D721Med (cell line): ENCODE data around the gene APOBEC4.
A peak's percentile ranks its signal among the peaks of the same experiment; 100 is the strongest.

Experiments used
- DNase-seq: peaks from one replicate; pipeline ENCODE4 v3.0.0; 2011; ENCODE audit warnings: low spot score; ENCODE audit not compliant: insufficient read length
- FAIRE-seq: peaks from 2 replicates; lab custom pipeline; 2011; peaks lifted over from hg19 to GRCh38; lab: Jason Lieb, UNC
- TF ChIP-seq, protein P1 (sequence below): IDR thresholded peaks from 2 replicates; pipeline ENCODE4 v1.5.1; 2012; ENCODE audit warnings: mild to moderate bottlenecking, control low read depth; ENCODE audit not compliant: insufficient read depth; ENCODE audit errors: missing control alignments

APOBEC4 gene

DNA sequence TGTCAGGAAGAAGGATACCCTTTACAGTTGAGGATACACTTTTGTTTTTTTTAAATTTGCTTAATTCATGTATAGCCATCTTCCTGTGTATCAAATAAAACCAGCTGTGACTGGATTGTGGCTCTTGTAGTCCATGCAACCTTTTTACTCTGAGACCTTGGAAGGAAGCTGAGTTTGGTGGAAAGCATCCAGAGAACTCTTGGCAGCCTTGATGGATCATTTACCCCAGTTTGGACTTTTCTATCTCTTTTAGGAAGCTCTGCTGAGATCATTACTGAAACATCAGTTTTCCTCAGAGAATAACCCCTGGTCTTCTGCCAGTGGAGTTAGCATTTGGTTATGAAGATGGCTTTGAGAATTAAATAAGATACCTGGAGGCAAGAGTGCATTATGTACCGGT lies 21.2 kb upstream of the APOBEC4 start:
- TF ChIP-seq, protein P1, sequence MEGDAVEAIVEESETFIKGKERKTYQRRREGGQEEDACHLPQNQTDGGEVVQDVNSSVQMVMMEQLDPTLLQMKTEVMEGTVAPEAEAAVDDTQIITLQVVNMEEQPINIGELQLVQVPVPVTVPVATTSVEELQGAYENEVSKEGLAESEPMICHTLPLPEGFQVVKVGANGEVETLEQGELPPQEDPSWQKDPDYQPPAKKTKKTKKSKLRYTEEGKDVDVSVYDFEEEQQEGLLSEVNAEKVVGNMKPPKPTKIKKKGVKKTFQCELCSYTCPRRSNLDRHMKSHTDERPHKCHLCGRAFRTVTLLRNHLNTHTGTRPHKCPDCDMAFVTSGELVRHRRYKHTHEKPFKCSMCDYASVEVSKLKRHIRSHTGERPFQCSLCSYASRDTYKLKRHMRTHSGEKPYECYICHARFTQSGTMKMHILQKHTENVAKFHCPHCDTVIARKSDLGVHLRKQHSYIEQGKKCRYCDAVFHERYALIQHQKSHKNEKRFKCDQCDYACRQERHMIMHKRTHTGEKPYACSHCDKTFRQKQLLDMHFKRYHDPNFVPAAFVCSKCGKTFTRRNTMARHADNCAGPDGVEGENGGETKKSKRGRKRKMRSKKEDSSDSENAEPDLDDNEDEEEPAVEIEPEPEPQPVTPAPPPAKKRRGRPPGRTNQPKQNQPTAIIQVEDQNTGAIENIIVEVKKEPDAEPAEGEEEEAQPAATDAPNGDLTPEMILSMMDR, result no peak
- FAIRE-seq (no peak), DNase-seq (no peak)

DNA sequence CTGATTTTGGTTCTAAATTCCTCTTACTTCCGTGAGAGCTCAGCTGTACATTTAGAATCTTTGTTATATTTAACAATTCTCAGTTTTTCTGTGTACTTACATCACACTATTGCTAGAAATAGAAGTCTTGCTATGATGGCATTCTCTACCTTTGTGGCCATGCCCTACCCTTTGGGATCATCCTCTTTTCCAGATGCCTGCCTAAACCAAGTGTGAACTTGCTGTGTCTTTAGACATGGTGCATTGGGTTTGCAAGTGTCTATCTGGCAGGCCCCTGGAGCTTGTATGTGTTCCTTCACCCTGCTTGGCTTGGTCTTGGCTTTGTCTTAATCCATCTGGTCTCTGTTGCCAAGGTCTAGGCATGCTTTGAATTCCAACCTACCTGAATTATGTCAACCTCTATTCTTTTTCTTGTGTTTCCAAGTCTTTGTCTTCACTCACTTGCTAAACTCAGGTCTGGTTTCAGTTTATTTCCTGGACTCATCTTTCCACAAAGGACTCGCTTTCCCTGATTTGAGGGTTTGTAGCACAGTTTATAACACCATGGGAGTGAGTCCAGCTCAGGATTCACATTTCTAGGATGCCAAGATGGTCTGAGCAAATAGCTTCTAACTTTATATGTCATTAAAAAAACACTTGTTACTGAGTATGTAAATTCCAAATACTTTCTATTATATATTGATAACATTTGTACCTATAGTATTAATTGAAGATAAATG lies 20.6 kb upstream of the APOBEC4 start:
- TF ChIP-seq, protein P1, result no peak

DNA sequence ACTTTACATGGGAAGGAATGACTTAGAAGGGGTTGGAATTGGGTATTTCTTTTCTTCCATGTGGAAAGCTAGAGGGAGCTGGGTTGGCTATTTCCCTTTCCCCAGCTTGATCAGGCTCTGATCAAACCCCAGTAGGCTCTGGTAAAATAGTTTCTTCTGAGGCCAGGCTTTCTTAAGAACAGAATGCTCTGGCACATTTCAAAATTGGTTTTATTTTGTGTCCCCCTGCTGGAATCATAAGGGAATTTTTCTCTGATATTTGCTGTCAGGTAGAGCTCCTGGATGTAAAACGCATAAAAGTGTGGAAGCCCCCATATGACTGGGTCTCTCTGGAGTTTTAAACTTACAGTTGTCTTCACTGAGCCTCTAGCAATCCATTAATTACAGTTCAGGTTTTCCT lies 17.1 kb upstream of the APOBEC4 start:
- DNase-seq (no peak), FAIRE-seq (no peak)
- TF ChIP-seq, protein P1, result no peak

More for the DNA sequence above, 20.6 kb upstream of the APOBEC4 start:
- DNase-seq (no peak), FAIRE-seq (peak; percentile 11)

DNA sequence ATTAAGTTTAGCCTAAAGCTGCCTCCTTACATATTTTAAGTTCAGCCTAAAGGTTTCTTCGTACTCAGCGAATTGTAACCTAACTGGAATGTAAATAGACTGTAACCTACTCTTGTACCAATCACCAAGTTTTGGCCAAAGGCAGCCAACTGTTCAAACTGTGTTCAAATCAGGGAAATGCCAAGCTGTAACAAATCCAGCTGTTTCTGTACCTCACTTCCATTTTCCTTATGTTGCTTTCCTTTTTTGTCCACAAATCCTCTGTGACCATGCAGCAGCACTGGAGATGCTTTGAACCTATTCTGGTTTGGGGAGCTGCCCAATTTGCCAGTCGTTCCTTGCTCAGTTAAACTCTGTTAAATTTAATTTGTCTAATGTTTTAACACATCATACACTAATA lies 3.2 kb upstream of the APOBEC4 start:
- FAIRE-seq, result no peak
- TF ChIP-seq, protein P1, result no peak
- DNase-seq, result no peak

DNA sequence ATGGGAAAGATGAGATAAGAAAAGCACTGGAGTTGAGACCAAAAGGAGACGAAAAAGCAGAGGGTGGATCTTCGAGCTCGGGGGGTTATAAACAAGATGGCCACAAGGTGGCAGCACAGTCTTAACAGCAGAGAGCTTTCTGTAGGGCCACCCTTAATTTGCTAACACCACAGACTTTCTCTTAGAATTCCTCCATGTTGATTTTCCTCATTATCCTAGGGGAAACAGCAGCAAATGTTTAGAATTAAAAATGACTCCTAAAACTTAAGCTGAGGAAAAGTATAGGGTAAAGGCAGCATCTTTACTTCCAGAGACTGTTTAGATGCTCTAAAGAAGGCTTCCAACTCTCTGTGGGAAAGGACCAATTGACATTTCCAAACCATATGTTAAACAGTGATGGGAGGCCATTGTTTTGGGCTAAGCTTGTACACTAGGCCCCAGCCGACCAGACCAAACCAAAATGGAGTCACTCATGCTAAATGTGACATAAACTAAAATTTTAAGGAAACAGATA lies 2.5 kb upstream of the APOBEC4 start:
- FAIRE-seq, result peak; percentile 91
- TF ChIP-seq, protein P1, result peak; percentile 94
- peak; percentile 30 for DNase-seq

DNA sequence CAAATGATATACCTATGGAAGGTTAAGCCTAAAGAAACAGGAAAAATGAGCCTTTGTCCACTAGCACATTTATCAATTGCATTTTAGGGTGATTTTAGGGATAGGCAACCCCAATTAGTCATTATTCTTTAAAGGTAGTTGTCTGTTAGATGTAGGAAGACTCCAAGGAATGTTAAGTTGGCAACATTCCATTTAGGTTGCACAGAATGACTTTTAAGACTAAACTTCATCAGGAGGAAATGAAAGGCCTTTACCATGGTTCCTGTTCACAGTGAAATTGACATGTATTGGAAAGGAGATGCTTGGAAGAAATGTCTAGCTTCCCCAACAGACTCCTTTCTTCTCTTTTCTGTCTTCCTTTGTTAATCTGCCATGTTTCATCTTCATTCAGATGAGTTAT lies 1.6 kb upstream of the APOBEC4 start:
- TF ChIP-seq, protein P1, result no peak
- DNase-seq, result no peak
- FAIRE-seq, result no peak

DNA sequence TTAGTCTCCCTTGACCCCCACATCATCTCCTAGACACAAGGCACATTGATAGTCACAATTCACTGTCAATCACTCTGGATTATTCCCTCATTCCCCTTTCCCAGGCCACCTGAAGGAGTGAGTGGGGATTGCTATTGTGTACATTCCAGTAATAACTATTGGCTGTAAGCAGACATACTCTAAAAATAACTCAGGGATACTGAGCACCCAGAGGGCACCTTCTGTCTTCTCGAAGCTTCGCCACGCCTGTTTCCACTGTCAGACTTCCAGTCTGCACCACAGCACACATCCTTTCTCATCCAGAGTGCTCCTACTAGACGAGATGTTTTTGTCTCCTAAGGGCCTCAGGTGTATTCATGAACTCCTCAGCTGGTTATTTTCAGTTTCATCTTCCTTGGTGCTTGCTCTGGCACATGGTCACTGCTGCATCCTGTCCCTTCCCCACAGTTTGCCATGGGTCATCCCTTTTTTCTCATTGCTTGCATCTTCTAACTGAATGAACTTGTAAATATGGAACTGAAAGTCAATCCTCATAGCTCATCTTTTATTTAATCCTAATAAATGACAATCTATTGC lies 848 bp upstream of the APOBEC4 start:
- FAIRE-seq (no peak), DNase-seq (no peak)
- TF ChIP-seq, protein P1, result no peak
